SHP77 treated with DMSO at 0.1 percent for 48 hours (cell line): Measurements from ENCODE around the gene POU6F2.

Experiments used
- DNase-seq: peaks from one replicate; lab custom pipeline; 2025; lab: John Stamatoyannopoulos, UW

POU6F2 gene

GRCh38 chr7:39446546-39446945, 468.8 kb downstream of the POU6F2 start:
- no peak for DNase-seq

GRCh38 chr7:39451901-39452300, 474.2 kb downstream of the POU6F2 start:
- DNase-seq, result peak; percentile 13

DNA sequence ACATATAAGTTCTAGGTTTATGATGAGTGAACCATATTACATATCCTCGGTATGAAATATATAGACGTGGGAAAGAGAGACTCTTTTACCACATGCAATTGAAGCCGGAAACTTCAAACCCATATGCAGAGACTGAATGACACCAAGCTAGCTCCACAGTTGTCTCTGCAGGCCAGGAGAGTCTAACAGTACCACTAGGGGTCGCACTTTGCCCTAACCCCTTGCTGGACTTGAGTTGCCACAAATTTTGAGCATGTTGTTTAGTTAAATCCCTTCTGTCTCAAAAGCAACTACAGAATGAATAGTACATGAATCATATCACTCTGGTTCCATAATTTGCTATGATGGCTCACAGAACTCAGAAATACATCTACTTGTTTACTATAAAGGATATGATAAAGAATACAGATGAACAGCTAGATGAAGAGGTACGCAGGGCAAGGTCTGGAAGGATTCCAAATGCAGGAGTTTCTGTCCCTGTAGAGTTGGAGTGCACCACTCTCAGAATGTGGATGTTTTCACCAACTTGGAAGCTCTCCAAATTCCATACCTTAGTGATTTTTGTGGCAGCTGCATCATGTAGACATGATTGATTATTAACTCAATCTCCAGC, 476.1 kb downstream of the POU6F2 start:
- peak; percentile 26 for DNase-seq

- DNase-seq, result no peak
Observed at GRCh38 chr7:39458061-39458745, 480.5 kb downstream of the POU6F2 start.

GRCh38 chr7:39459636-39460035, 481.9 kb downstream of the POU6F2 start:
- DNase-seq, result no peak

GRCh38 chr7:39460486-39460885, 482.8 kb downstream of the POU6F2 start:
- no peak for DNase-seq

GRCh38 chr7:39461263-39461820, 483.6 kb downstream of the POU6F2 start:
- no peak for DNase-seq

DNA sequence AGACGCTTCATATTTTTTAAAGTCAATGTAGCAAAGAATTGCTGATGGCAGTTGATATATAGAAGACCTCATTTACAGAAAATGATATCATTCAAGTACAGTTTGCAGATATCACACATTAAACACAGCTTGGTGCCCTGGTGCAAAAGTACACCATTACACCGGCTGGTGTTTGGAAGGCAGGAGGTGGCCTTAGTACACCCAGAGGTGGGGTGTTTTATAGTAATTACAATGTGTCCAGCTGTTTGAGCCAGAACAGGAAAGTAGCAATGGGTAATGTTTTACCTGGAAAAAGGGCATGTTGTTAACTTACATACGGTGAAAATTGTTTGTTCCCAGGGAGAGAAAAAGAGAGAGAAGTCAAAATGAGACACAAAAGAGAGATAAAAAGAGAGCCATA, 485.5 kb downstream of the POU6F2 start:
- DNase-seq, result no peak

DNA sequence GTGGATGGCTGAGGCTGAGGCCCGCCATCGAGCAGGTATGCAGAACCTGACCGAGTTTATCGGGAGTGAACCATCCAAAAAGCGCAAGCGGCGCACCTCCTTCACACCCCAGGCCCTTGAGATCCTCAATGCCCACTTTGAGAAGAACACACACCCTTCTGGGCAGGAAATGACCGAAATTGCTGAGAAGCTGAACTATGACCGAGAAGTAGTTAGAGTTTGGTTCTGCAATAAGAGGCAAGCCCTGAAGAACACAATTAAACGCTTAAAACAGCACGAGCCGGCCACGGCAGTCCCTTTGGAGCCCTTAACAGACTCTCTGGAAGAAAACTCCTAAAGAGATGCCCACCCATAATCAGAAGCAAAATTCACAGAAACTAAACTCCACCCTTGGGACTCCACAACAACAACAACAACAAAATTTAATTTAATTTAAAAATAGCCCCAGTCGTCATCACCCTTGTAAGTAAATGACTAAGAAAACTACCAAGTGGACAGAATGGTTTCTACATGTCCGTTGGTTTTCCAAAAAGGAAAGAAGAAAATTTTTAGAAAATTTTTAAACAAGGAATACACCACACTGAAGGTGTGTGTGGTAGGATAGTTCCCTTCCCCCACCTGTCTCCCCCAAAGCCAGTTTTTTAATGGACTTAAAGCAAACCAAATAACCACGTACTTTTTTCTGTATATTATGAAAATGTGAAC, 486.8 kb downstream of the POU6F2 start:
- no peak for DNase-seq

DNA sequence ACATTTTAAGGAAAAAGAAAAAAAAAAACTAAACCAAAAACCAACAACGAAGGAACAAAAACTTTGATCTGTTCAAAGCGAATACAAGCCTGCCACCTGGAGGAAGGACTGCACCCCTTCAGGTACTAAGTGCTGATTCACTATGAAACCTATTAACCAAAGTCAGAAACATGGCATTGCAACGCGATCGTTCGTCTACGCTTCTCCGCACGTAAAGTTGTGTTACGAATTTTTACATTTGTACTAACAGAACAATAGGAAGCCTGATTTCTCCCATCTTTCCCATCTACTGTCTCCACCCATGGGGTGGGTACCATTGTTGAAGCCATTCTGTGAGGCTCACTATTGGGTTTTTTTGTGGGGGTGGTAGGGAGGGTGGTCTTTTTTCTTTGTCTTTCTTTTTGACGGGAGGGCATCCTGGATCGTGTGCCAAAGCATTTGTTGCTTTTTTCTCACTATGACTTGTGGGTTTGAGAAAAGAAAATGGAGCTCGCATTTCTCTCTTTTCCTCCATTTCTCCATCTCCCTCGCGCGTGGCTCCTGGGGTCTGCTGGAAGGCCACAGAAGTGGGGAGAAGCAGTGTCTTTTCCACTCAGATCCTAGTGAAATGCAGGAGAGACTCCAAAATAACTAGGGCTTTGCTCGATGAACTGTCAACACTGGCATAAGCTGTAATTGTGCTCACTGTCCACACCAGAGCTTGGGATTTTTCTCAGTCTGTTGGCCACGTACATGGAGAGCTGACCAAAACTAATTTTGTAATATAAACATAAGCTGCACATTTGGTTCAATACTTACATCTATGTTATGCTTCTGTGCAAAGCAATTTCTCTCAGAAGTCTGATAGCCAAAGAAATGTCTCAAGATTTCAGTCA, 487.6 kb downstream of the POU6F2 start:
- no peak for DNase-seq

- DNase-seq, result no peak
Observed at GRCh38 chr7:39468261-39468660, 490.6 kb downstream of the POU6F2 start.

GRCh38 chr7:39468808-39469374, 491.2 kb downstream of the POU6F2 start:
- no peak for DNase-seq

GRCh38 chr7:39480901-39481300, 503.2 kb downstream of the POU6F2 start:
- no peak for DNase-seq

DNA sequence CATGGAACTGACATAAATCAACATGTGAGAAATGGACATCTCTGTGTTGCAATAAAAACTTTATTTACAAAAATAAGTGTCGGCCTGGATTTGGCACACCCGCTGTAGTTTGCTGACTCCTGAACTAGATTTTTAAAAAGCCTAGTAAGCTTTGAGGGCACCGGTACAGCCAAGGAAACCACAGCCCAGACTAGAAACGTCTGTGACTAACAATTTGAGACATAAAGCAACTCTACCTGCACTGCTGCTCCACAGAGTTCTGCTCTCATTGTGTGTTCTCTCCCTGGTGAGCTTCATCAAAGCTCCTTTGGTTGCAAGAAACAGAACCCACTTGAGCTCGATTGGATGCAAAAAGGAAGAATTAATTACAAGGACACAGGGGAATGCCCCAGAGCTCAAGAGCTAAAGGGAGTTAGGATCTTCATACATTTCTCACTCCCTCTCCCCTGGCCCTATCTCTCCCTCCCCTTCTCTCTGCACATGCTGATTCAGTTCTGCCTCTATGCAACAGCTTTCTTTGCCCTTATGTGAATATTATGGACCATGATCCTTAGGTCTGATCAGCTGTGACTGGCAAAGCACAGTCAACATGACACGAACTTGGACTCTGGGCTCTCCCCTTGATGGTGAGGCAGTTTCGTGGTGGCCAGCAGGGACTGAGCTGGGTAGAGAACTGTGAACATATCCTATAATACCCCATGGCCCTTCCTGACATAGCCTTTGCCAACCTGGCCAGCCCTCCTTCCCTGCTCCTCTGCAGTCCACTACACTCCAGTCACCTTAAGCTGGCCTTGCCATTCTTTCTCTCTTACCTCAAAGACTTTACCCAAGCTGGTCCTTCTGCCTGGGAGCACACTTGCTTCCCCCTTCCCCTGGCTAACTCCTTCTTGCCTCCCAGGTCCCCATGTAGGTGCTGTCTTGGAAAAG, 511.0 kb downstream of the POU6F2 start:
- DNase-seq, result no peak

- DNase-seq, result no peak
Observed at GRCh38 chr7:39490296-39490695, 512.6 kb downstream of the POU6F2 start.

DNA sequence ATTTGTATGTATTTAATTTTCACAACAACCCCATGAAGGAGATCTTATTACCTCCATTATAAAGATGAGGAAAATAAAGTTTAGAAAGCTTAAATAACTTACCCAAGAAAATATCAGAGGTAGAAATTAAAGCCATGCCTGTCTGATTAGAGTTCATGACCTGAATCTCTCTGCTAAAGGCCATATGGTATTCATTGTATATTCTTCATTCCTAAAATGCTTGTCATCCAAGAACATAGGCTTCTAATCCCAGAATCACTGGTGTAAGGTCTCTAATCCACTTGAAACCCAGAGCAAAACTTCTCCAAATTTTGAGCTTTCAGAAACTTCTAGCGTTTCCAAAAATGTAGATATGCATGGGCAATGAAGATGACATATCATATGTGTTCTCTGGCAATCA, 516.2 kb downstream of the POU6F2 start:
- no peak for DNase-seq

- DNase-seq, result no peak
Observed at GRCh38 chr7:39501358-39501757, 523.6 kb downstream of the POU6F2 start.

DNA sequence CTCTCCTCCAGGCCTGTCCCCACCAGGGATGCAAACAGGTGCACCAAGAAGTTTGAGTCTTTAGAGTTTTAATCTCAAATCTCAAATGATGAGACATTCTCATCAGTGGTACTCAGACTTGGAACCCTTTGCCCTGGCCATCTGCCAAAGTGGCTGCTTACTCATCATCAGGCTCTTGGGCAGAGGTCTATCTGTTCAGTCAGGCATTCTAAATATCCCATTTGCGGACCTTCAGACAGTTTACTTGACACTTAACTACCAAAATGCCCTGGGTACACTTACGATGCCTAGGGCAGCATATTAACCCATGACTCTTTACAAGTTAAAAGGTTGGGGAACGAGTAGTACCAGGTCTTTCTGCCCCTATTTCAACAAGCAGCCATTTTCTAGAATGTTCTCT, 527.3 kb downstream of the POU6F2 start:
- DNase-seq, result no peak

DNA sequence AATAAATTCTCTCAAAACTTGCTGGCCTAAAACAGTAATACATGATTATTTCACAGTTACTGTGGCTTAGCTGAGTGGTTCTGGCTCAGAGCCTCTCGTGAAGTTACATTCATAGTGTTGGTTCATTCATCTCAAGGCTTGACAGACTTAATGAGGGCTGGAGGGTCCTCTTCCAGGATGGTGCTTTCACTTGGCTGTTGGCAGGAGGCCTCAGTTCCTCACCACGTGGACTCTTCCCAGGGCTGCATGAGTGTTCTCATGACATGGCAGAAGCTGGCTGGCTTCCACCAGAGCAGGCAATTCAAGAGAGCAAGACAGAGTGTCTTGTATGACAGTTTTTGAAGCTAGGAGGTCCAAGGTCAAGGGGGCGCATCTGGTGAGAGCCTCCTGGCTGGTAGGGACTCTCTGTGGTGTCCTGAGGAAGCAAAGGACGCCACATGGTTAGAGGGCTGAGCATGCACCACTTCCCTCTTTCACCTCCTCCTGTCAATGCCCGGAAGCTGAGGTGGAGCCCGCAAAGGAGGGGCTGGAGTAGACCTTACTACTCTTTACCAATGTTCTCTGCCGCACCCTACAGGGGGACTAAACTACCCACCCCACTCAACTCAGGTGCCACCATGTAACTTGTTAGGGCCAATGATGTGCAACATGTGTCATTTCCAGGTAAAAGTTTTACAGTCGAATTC, 530.3 kb downstream of the POU6F2 start:
- no peak for DNase-seq

GRCh38 chr7:39509436-39509835, 531.7 kb downstream of the POU6F2 start:
- no peak for DNase-seq
